ENCODE results near the gene RNF17. TPM values are rescaled to one million over a fixed set of nuclear protein-coding genes. Genes with fewer than 3 reads are reported as not detected.

Gene RNF17
- total RNA-seq, 1 donor from 2014 or later = not detected

DNA sequence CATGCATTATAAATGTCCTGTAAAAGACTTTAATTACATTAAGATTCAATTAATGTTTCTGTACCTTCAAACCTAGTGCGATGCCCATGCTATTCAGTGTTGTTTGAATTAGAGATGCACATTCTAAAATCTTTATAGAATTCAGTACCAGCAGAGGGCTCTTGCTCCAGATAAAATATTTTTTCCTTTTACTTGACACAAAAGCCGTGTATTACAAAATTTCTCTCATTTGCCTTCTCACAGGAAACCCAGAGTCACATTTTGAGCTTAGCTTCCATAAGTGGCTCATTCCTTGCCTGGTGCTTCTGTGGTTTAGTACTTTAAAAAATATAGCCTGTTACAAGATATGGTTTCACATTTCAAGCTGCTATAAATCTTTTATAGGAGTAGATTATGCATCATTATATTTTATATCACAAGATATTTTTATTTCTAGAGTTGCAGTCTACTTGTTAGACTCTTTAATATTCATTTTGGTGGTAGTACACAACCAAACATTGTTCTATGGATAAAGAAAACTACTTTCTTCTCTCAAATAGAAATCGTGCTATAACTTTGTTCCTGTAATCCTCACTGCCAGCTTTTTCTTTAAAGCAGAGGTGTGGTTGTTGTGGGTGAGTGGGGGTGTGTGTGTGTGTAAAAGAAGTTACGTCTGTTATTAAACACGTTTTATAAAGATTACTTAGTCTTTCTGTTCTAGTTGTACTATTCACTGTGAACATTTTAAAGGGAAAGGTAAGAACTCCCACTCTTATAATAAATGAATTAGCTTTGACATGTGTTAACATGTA, 101.4 kb downstream of the RNF17 start:
- no peaks in the 10 kb centered on the region for H3K9me3 ChIP-seq
- no peak overlapping the region for H3K4me3 ChIP-seq
- intact Hi-C loops (cut with DNase I) = no loop called here
- no peaks in the 10 kb centered on the region for H3K36me3 ChIP-seq
- no peaks in the 10 kb centered on the region for H3K4me1 ChIP-seq
- no peak for TF ChIP-seq POLR2A (IDR thresholded peaks at IDR 0.05)
- TF ChIP-seq, protein P1, sequence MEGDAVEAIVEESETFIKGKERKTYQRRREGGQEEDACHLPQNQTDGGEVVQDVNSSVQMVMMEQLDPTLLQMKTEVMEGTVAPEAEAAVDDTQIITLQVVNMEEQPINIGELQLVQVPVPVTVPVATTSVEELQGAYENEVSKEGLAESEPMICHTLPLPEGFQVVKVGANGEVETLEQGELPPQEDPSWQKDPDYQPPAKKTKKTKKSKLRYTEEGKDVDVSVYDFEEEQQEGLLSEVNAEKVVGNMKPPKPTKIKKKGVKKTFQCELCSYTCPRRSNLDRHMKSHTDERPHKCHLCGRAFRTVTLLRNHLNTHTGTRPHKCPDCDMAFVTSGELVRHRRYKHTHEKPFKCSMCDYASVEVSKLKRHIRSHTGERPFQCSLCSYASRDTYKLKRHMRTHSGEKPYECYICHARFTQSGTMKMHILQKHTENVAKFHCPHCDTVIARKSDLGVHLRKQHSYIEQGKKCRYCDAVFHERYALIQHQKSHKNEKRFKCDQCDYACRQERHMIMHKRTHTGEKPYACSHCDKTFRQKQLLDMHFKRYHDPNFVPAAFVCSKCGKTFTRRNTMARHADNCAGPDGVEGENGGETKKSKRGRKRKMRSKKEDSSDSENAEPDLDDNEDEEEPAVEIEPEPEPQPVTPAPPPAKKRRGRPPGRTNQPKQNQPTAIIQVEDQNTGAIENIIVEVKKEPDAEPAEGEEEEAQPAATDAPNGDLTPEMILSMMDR (IDR thresholded peaks at IDR 0.05) = no peak
- TF ChIP-seq POLR2AphosphoS5 (IDR thresholded peaks at IDR 0.05; ENCODE audit: insufficient read depth in 1 of 2, low read depth in 1 of 2) = no peak
- H3K27ac ChIP-seq = no peak overlapping the region
- no peaks in the 10 kb centered on the region for H3K27me3 ChIP-seq
- no peak for DNase-seq (ENCODE audit: extremely low spot score in 2 of 2)

DNA sequence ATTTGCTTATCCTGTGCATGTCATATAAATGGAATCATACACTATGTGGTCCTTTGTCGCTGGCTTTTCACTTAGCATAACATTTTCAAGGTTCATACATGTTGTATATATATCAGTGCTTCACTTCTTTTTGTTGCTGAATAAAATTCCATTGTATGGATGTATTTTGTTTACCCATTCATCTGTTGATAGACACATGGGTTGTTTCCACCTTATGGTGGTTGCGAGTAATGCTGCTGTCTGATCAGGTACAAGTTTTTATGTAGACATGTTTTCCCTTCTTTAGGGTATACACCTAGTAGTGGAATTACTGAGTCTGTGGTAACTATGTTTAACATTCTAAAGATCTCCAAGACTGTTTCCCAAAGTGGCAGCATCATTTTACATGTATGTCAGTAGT, 102.5 kb downstream of the RNF17 start:
- Histone ChIP-seq H3K27me3 (no peaks in the 10 kb centered on the region), H3K36me3 (no peaks in the 10 kb centered on the region), H3K4me1 (no peaks in the 10 kb centered on the region), H3K27ac (no peak overlapping the region), H3K4me3 (no peak overlapping the region), H3K9me3 (no peaks in the 10 kb centered on the region)
- intact Hi-C loops (cut with DNase I) = no loop called here
- TF ChIP-seq, protein P1 (IDR thresholded peaks at IDR 0.05) = no peak
- TF ChIP-seq POLR2A (IDR thresholded peaks at IDR 0.05) (no peak), POLR2AphosphoS5 (IDR thresholded peaks at IDR 0.05; ENCODE audit: insufficient read depth in 1 of 2, low read depth in 1 of 2) (no peak)
- DNase-seq (ENCODE audit: extremely low spot score in 2 of 2) = no peak

DNA sequence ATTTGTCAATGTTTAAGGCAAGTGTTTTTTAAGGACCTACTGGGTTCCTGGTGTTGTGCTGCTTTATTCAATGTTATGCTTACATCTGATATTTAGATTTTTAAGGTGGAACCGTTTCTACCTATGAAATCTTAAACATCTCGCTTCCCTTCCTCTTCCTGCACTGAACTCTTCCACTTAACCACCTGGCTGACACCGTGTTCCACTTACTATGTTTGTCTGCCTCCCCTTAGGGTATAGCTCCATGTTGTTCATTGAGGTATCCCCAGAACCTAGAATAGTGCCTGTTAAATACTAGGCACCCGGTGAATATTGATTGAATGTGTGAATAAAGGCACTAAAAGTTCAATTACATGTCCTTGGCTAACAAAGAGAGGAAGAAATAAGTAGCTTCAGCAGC, 104.9 kb downstream of the RNF17 start:
- no peak for DNase-seq (ENCODE audit: extremely low spot score in 2 of 2)
- H3K9me3 ChIP-seq = no peaks in the 10 kb centered on the region
- no peak for TF ChIP-seq POLR2AphosphoS5 (IDR thresholded peaks at IDR 0.05; ENCODE audit: insufficient read depth in 1 of 2, low read depth in 1 of 2)
- TF ChIP-seq POLR2A (IDR thresholded peaks at IDR 0.05) = no peak
- TF ChIP-seq, protein P1 (IDR thresholded peaks at IDR 0.05) = no peak
- H3K4me1 ChIP-seq = no peaks in the 10 kb centered on the region
- intact Hi-C loops (cut with DNase I) = no loop called here
- H3K36me3 ChIP-seq = no peaks in the 10 kb centered on the region
- no peaks in the 10 kb centered on the region for H3K27me3 ChIP-seq
- H3K4me3 ChIP-seq = no peak overlapping the region
- no peak overlapping the region for H3K27ac ChIP-seq

DNA sequence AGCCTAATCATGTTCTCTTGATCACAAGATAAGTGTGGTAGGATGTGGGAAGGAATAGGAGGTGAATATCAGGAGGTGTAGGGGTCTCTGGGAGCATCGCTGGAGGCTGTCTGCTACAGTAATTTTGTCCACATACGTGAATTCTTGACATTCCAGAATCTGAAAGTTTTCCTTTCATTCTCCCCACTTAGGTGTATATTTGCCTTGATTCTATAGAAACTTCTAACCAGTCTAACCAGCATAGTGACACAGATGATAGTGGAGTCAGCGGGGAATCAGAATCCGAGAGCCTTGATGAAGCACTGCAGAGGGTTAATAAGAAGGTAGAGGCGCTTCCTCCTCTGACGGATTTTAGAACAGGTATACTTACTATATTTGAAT, 106.4 kb downstream of the RNF17 start:
- intact Hi-C loops (cut with DNase I) = no loop called here
- no peak for DNase-seq (ENCODE audit: extremely low spot score in 2 of 2)
- no peak for TF ChIP-seq POLR2AphosphoS5 (IDR thresholded peaks at IDR 0.05; ENCODE audit: insufficient read depth in 1 of 2, low read depth in 1 of 2)
- no peak for TF ChIP-seq POLR2A (IDR thresholded peaks at IDR 0.05)
- TF ChIP-seq, protein P1 (IDR thresholded peaks at IDR 0.05) = no peak
- Histone ChIP-seq H3K27me3 (no peaks in the 10 kb centered on the region), H3K9me3 (no peaks in the 10 kb centered on the region), H3K36me3 (no peaks in the 10 kb centered on the region), H3K4me1 (no peaks in the 10 kb centered on the region), H3K27ac (no peak overlapping the region), H3K4me3 (no peak overlapping the region)

DNA sequence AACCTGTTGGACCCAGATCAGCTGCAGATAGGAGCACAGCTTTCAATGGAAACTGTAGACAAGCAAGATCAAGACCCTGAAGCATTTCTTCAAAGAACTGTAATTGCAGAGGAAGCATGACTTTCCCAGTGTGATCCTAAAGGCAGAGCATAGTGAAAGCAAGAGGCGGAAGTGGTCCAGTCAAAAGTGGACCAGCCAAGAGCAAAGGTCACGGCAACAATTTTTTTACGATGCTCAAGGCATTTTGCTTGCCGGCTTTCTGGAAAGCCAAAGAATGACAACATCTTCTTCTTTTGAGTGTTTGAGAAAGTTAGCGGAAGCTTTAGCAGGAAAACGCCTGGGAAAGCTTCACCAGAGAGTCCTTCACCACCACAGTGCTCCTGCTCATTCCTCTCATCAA, 111.6 kb downstream of the RNF17 start:
- intact Hi-C loops (cut with DNase I) = no loop called here

More for the DNA sequence above, 111.6 kb downstream of the RNF17 start:
- Histone ChIP-seq H3K4me3 (no peak overlapping the region), H3K9me3 (no peaks in the 10 kb centered on the region), H3K4me1 (no peaks in the 10 kb centered on the region), H3K27me3 (no peaks in the 10 kb centered on the region), H3K36me3 (no peaks in the 10 kb centered on the region), H3K27ac (no peak overlapping the region)
- DNase-seq (ENCODE audit: extremely low spot score in 2 of 2) = no peak
- no peak for TF ChIP-seq POLR2A (IDR thresholded peaks at IDR 0.05)
- TF ChIP-seq, protein P1 (IDR thresholded peaks at IDR 0.05) = no peak
- TF ChIP-seq POLR2AphosphoS5 (IDR thresholded peaks at IDR 0.05; ENCODE audit: insufficient read depth in 1 of 2, low read depth in 1 of 2) = no peak

All from vagina (tissue), 2 donors.